GM12878 (cell line): ENCODE data around the gene SGPP2. TPM values are rescaled to one million over a fixed set of nuclear protein-coding genes. Genes with fewer than 3 reads are reported as not detected.

Experiments
- BCL11A ChIP-seq: IDR thresholded peaks from 2 replicates; pipeline ENCODE4 v1.6.1; 2011; ENCODE audit warnings: low read depth, low read length
- BRCA1 ChIP-seq: IDR thresholded peaks from 2 replicates; pipeline ENCODE4 v1.6.1; 2011; ENCODE audit warnings: low read depth, low read length, improper control_type of control experiment
- CHD1 ChIP-seq: IDR thresholded peaks from 2 replicates; pipeline ENCODE4 v1.6.1; 2012; ENCODE audit warnings: low read depth, low read length, improper control_type of control experiment
- CHD4 ChIP-seq: fragments of 200-600 bp; sonication (generic); IDR thresholded peaks from 2 replicates; pipeline ENCODE4 v1.6.1; 2016; ENCODE audit warnings: mild to moderate bottlenecking
- EED ChIP-seq: sonication (generic); IDR thresholded peaks from 2 replicates; pipeline ENCODE4 v1.6.1; 2016; ENCODE audit warnings: antibody characterized with exemption, low read depth
- HSF1 ChIP-seq: fragments of 150-350 bp; IDR thresholded peaks from 2 replicates; pipeline ENCODE4 v1.6.1; 2014; ENCODE audit warnings: mild to moderate bottlenecking, low read depth, low read length
- IKZF1 ChIP-seq: fragments of 450-650 bp; conservative IDR thresholded peaks from 2 replicates; pipeline ENCODE4 v1.6.1; 2017; ENCODE audit warnings: antibody characterized with exemption, mild to moderate bottlenecking
- JUNB ChIP-seq: IDR thresholded peaks from 2 replicates; pipeline ENCODE4 v1.6.1; 2016; ENCODE audit warnings: antibody characterized with exemption, mild to moderate bottlenecking
- LARP7 ChIP-seq: fragments of 450-650 bp; IDR thresholded peaks from 2 replicates; pipeline ENCODE4 v1.6.1; 2017; ENCODE audit warnings: mild to moderate bottlenecking
- MAX ChIP-seq: IDR thresholded peaks from 2 replicates; pipeline ENCODE4 v1.6.1; 2012; ENCODE audit warnings: low read depth, low read length, improper control_type of control experiment
- NBN ChIP-seq: fragments of 450-650 bp; IDR thresholded peaks from 2 replicates; pipeline ENCODE4 v1.6.1; 2016
- NFIC ChIP-seq: IDR thresholded peaks from 2 replicates; pipeline ENCODE4 v1.6.1; 2012; ENCODE audit warnings: low read depth, mild to moderate bottlenecking, inconsistent platforms, low read length, moderate library complexity
- NFYA ChIP-seq: IDR thresholded peaks from 2 replicates; pipeline ENCODE4 v1.6.1; 2011; ENCODE audit warnings: low read depth, mild to moderate bottlenecking, low read length, improper control_type of control experiment, borderline replicate concordance
- NR2C1 ChIP-seq: fragments of 450-650 bp; IDR thresholded peaks from 2 replicates; pipeline ENCODE4 v1.6.1; 2017; ENCODE audit warnings: antibody characterized with exemption, mild to moderate bottlenecking, moderate library complexity
- NRF1 ChIP-seq: conservative IDR thresholded peaks from 2 replicates; pipeline ENCODE4 v1.6.1; 2011; ENCODE audit warnings: mild to moderate bottlenecking, low read depth, low read length, improper control_type of control experiment
- RB1 ChIP-seq: fragments of 450-650 bp; formaldehyde crosslinking; IDR thresholded peaks from 2 replicates; pipeline ENCODE4 v1.6.1; 2017; ENCODE audit warnings: mild to moderate bottlenecking, borderline replicate concordance
- REST ChIP-seq: IDR thresholded peaks from 2 replicates; pipeline ENCODE4 v1.6.1; 2012; ENCODE audit warnings: mild to moderate bottlenecking, low read depth, low read length
- SREBF1 ChIP-seq: IDR thresholded peaks from 2 replicates; pipeline ENCODE4 v1.6.1; 2012; ENCODE audit warnings: mild to moderate bottlenecking, low read length
- STAT1 ChIP-seq: fragments of 450-650 bp; conservative IDR thresholded peaks from 2 replicates; pipeline ENCODE4 v1.6.1; 2014; ENCODE audit warnings: antibody characterized with exemption, mild to moderate bottlenecking
- USF1 ChIP-seq: IDR thresholded peaks from 2 replicates; pipeline ENCODE4 v1.6.1; 2011; ENCODE audit warnings: borderline replicate concordance, low read depth, mild to moderate bottlenecking, moderate library complexity, mixed read lengths, low read length; ENCODE audit not compliant: insufficient read depth; ENCODE audit errors: extremely low read length
- polyA plus RNA-seq, 11 experiments: library from polyadenylated mRNA; depleted of rRNA in 4 of 11; unstranded in 6 of 11; stranded (reverse) in 5 of 11; fragments of >200 nt; fragmentation: Nextera tagmentation in 4 of 11; fragmentation: Illumina TruSeq in 1 of 11; extraction: Ambion mirVana in 4 of 11; extraction: Trizol in 1 of 11; gene quantifications; 1 replicate in 1 of 11; 2 replicates in 10 of 11; pipeline versions ENCODE4 v1.2.1 to v1.2.3, GENCODE V29; 2011 to 2016; ENCODE audit warnings: inconsistent platforms in 2 of 11, missing spikeins in 2 of 11, low read depth in 1 of 11
- total RNA-seq, 4 experiments: library from RNA; depleted of rRNA in 3 of 4; stranded (reverse); fragments of >200 nt in 3 of 4; fragmentation: Illumina TruSeq in 1 of 4; extraction: Trizol in 1 of 4; gene quantifications; 2 replicates each; pipeline versions ENCODE4 v1.2.1 to v1.2.3, GENCODE V29; 2013 to 2021
- TF ChIP-seq, protein P1 (sequence below): IDR thresholded peaks from 2 replicates; pipeline ENCODE4 v1.6.1; 2012; ENCODE audit warnings: low read depth, low read length, improper control_type of control experiment
- TF ChIP-seq, protein P2 (sequence below): IDR thresholded peaks from 2 replicates; pipeline ENCODE4 v1.6.1; 2011; ENCODE audit warnings: mild to moderate bottlenecking, low read depth, low read length, moderate library complexity; ENCODE audit not compliant: insufficient replicate concordance
- TF ChIP-seq, protein P3 (sequence below): IDR thresholded peaks from 2 replicates; pipeline ENCODE4 v1.6.1; 2012; ENCODE audit warnings: low read length, inconsistent platforms

Gene SGPP2
- total and polyA plus RNA-seq, 10 of the 15 experiments (the other 5 are each of a cell fraction or from before 2014, with no cell fraction given) = 3.5 to 84.9 (median 13.1) TPM

- TF ChIP-seq NR2C1 (no peak), HSF1 (no peak), BCL11A (no peak), CHD1 (no peak), LARP7 (no peak), RB1 (no peak), NFIC (peak; percentile 78), MAX (peak; percentile 55; the same call in 1 of the 2 replicates), STAT1 (no peak), NFYA (no peak), IKZF1 (peak; percentile 48), JUNB (peak; percentile 92), BRCA1 (no peak), EED (no peak), USF1 (no peak), NBN (peak; percentile 68; the same call in 1 of the 2 replicates), REST (no peak), CHD4 (no peak), NRF1 (no peak), SREBF1 (peak; percentile 40; the same call in 1 of the 2 replicates)
- TF ChIP-seq, protein P1, sequence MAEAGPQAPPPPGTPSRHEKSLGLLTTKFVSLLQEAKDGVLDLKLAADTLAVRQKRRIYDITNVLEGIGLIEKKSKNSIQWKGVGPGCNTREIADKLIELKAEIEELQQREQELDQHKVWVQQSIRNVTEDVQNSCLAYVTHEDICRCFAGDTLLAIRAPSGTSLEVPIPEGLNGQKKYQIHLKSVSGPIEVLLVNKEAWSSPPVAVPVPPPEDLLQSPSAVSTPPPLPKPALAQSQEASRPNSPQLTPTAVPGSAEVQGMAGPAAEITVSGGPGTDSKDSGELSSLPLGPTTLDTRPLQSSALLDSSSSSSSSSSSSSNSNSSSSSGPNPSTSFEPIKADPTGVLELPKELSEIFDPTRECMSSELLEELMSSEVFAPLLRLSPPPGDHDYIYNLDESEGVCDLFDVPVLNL = no peak
- TF ChIP-seq, protein P2, sequence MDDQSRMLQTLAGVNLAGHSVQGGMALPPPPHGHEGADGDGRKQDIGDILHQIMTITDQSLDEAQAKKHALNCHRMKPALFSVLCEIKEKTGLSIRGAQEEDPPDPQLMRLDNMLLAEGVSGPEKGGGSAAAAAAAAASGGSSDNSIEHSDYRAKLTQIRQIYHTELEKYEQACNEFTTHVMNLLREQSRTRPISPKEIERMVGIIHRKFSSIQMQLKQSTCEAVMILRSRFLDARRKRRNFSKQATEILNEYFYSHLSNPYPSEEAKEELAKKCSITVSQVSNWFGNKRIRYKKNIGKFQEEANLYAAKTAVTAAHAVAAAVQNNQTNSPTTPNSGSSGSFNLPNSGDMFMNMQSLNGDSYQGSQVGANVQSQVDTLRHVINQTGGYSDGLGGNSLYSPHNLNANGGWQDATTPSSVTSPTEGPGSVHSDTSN = peak; percentile 51
- TF ChIP-seq, protein P3, sequence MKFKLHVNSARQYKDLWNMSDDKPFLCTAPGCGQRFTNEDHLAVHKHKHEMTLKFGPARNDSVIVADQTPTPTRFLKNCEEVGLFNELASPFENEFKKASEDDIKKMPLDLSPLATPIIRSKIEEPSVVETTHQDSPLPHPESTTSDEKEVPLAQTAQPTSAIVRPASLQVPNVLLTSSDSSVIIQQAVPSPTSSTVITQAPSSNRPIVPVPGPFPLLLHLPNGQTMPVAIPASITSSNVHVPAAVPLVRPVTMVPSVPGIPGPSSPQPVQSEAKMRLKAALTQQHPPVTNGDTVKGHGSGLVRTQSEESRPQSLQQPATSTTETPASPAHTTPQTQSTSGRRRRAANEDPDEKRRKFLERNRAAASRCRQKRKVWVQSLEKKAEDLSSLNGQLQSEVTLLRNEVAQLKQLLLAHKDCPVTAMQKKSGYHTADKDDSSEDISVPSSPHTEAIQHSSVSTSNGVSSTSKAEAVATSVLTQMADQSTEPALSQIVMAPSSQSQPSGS = peak; percentile 87
Observed at GRCh38 chr2:222451224-222451674, 26.9 kb downstream of the SGPP2 start (continued).
